Tibial nerve (tissue), 4 donors: ENCODE data around the gene SYT8.

Experiments used
- EP300 ChIP-seq, 2 donors: sonication (generic); formaldehyde crosslinking; IDR thresholded peaks; one replicate each; pipeline ENCODE4 v1.6.1; 2017; ENCODE audit warnings: antibody characterized with exemption in 2 of 2, mild to moderate bottlenecking in 1 of 2
- TF ChIP-seq, protein P1 (sequence below), 5 experiments: fragments of 200-600 bp in 3 of 5; fragments of 450-650 bp in 2 of 5; sonication (generic) in 3 of 5; IDR thresholded peaks; one replicate each; pipeline ENCODE4 v1.5.1; 2016 to 2019; ENCODE audit warnings: antibody characterized with exemption in 5 of 5, mild to moderate bottlenecking in 3 of 5, moderate library complexity in 2 of 5

DNA sequence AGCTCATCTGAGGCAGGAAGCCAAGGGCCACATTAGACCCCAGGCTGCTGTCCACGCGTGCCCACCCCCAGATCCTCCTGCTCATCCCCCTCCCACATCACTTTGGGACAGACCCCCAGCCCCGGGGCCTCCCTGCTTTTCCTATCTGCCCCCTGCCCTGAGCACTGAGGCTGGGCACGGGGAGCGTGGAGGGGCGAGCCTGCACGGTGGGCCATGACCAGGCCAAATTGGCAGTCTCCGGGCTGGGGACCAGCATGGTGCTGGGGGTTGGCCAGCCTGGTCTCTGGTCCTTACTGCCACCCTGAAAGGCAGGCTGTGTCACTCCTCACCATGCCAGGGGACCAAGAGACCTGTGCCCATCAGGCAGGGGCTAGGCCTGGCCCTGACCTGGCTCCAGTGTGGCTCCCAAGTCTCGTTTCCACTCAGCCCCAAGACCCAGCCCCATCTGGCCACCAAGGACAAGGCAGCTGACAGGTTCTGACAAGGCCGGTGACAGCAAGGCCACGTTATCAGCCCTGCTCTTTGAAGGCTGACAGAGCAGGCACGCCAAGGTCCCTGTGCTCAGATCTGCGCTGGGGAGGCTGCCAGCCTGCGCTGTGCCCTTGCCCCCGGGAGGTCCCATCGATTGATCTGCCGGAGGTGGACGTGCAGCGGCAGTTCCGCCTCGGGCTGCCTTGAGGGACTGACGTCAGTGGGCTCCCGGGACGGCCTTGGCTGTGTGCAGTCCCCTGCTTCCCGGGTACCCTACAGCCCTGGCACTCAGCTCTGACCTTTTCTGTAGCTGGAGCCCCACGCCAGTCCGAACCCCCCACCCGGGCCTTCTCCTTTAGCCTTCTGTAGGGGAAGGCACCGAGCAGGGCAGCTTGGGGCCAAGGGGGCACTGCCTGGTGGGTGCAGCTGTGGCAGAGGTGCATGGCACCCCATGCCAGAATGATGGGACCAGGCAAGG lies 7.6 kb downstream of the SYT8 start:
- TF ChIP-seq, protein P1, sequence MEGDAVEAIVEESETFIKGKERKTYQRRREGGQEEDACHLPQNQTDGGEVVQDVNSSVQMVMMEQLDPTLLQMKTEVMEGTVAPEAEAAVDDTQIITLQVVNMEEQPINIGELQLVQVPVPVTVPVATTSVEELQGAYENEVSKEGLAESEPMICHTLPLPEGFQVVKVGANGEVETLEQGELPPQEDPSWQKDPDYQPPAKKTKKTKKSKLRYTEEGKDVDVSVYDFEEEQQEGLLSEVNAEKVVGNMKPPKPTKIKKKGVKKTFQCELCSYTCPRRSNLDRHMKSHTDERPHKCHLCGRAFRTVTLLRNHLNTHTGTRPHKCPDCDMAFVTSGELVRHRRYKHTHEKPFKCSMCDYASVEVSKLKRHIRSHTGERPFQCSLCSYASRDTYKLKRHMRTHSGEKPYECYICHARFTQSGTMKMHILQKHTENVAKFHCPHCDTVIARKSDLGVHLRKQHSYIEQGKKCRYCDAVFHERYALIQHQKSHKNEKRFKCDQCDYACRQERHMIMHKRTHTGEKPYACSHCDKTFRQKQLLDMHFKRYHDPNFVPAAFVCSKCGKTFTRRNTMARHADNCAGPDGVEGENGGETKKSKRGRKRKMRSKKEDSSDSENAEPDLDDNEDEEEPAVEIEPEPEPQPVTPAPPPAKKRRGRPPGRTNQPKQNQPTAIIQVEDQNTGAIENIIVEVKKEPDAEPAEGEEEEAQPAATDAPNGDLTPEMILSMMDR (IDR thresholded peaks at IDR 0.05), result no peak
- no peak for TF ChIP-seq EP300 (IDR thresholded peaks at IDR 0.05)
